Panc1 (cell line): ENCODE results near the gene GFRA1.

ENCODE experiments used
- POLR2AphosphoS5 ChIP-seq: IDR thresholded peaks from 2 replicates; pipeline ENCODE4 v1.6.1; 2012; ENCODE audit warnings: mild to moderate bottlenecking, low read depth, low read length, moderate library complexity
- SIN3A ChIP-seq: IDR thresholded peaks from 2 replicates; pipeline ENCODE4 v1.6.1; 2012; ENCODE audit warnings: low read depth, mild to moderate bottlenecking, low read length, moderate library complexity, borderline replicate concordance; ENCODE audit not compliant: insufficient read depth
- TCF7L2 ChIP-seq: IDR thresholded peaks from 2 replicates; pipeline ENCODE4 v1.6.1; 2011; ENCODE audit warnings: mild to moderate bottlenecking, low read depth, low read length, inconsistent platforms
- TF ChIP-seq, protein P1 (sequence below): fragments of 450-650 bp; IDR thresholded peaks from 2 replicates; pipeline ENCODE4 v1.5.1; 2017; ENCODE audit warnings: mild to moderate bottlenecking
- TF ChIP-seq, protein P2 (sequence below), 2 experiments: IDR thresholded peaks; 2 replicates each; pipeline ENCODE4 v1.6.1; 2011 to 2012; ENCODE audit warnings: low read depth in 2 of 2, control low read depth in 1 of 2, low read length in 1 of 2, mild to moderate bottlenecking in 1 of 2, moderate library complexity in 1 of 2; ENCODE audit not compliant: insufficient read depth in 1 of 2

DNA sequence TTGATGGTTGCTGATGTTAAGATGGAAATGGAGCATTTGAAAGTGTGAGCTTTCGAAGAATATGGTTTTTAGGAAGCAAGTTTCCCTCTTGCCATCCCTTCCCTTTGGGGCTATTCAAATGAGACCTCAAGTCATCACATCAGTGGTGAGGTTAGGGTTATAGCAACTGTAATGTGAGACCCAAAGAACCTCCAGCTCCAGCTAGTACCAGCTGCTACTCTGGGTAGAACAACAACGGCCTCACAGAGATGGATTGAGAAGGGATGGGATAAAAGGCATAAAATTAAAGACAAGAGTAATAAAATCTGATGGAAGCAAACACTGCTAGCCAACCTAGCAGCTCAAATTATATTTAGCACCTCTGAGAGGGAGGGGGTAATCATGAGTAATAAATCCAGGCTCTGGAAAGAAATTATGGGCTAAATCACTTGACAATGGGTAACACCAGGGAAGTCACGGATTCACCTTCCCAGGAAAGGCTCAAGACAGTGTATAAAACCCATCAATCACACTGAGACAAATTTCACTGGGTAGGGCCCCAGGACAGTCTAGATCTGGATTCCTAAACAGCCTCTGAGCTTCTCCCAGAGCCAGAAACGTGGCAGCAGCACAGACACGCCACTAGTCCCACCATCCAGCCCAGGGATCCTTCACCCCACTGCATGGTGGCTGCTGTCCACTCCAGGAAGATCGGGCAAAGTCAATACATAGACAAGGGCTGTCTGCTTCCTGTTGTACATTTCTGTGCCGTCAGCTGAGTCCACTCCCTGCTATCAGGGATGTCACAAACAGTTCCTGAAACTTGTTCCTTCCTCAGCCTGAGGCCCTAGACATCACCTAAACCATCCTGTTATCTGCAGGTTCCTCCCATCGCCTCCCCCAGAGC is 151.1 kb downstream of the GFRA1 start:
- TF ChIP-seq, protein P1, sequence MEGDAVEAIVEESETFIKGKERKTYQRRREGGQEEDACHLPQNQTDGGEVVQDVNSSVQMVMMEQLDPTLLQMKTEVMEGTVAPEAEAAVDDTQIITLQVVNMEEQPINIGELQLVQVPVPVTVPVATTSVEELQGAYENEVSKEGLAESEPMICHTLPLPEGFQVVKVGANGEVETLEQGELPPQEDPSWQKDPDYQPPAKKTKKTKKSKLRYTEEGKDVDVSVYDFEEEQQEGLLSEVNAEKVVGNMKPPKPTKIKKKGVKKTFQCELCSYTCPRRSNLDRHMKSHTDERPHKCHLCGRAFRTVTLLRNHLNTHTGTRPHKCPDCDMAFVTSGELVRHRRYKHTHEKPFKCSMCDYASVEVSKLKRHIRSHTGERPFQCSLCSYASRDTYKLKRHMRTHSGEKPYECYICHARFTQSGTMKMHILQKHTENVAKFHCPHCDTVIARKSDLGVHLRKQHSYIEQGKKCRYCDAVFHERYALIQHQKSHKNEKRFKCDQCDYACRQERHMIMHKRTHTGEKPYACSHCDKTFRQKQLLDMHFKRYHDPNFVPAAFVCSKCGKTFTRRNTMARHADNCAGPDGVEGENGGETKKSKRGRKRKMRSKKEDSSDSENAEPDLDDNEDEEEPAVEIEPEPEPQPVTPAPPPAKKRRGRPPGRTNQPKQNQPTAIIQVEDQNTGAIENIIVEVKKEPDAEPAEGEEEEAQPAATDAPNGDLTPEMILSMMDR, result no peak
- TF ChIP-seq, protein P2, sequence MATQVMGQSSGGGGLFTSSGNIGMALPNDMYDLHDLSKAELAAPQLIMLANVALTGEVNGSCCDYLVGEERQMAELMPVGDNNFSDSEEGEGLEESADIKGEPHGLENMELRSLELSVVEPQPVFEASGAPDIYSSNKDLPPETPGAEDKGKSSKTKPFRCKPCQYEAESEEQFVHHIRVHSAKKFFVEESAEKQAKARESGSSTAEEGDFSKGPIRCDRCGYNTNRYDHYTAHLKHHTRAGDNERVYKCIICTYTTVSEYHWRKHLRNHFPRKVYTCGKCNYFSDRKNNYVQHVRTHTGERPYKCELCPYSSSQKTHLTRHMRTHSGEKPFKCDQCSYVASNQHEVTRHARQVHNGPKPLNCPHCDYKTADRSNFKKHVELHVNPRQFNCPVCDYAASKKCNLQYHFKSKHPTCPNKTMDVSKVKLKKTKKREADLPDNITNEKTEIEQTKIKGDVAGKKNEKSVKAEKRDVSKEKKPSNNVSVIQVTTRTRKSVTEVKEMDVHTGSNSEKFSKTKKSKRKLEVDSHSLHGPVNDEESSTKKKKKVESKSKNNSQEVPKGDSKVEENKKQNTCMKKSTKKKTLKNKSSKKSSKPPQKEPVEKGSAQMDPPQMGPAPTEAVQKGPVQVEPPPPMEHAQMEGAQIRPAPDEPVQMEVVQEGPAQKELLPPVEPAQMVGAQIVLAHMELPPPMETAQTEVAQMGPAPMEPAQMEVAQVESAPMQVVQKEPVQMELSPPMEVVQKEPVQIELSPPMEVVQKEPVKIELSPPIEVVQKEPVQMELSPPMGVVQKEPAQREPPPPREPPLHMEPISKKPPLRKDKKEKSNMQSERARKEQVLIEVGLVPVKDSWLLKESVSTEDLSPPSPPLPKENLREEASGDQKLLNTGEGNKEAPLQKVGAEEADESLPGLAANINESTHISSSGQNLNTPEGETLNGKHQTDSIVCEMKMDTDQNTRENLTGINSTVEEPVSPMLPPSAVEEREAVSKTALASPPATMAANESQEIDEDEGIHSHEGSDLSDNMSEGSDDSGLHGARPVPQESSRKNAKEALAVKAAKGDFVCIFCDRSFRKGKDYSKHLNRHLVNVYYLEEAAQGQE (IDR thresholded peaks at IDR 0.05; ENCODE audit: insufficient read depth in 1 of 2, low read depth in 2 of 2, low read length in 1 of 2), result no peak
- TF ChIP-seq POLR2AphosphoS5 (no peak), SIN3A (no peak), TCF7L2 (no peak)
